ENCODE measurements around the gene UTP18. TPM values are rescaled to one million over a fixed set of nuclear protein-coding genes. Genes with fewer than 3 reads are reported as not detected.

UTP18 gene
- total RNA-seq, 1 donor from 2014 or later, result 1.8 TPM

GRCh38 chr17:51344532-51344931, 84.2 kb downstream of the UTP18 start:
- Histone ChIP-seq H3K27me3 (no peaks in the 10 kb centered on the region), H3K27ac (no peak overlapping the region), H3K4me1 (no peaks in the 10 kb centered on the region), H3K4me3 (no peak overlapping the region), H3K9me3 (no peaks in the 10 kb centered on the region), H3K36me3 (no peaks in the 10 kb centered on the region)
- intact Hi-C loops (cut with DNase I), result no loop called here
- DNase-seq (ENCODE audit: low spot score in 2 of 2), result no peak
- TF ChIP-seq CTCF (IDR thresholded peaks at IDR 0.05), result no peak

GRCh38 chr17:51346218-51346982, 86.1 kb downstream of the UTP18 start:
- Histone ChIP-seq H3K27ac (no peak overlapping the region), H3K4me3 (no peak overlapping the region), H3K27me3 (no peaks in the 10 kb centered on the region), H3K9me3 (no peaks in the 10 kb centered on the region), H3K4me1 (no peaks in the 10 kb centered on the region), H3K36me3 (no peaks in the 10 kb centered on the region)
- TF ChIP-seq CTCF (IDR thresholded peaks at IDR 0.05), result no peak
- intact Hi-C loops (cut with DNase I), result no loop called here
- no peak for DNase-seq (ENCODE audit: low spot score in 2 of 2)

Other genes with a start within 250 kb of the UTP18 start
- gene SPAG9, start 139.7 kb upstream of the UTP18 start, total RNA-seq, result 41.3 TPM
- gene NME1, start 107.0 kb upstream of the UTP18 start, total RNA-seq, result 70.6 TPM
- gene NME2, start 94.1 kb upstream of the UTP18 start, total RNA-seq, result 638 TPM
- 3.6 TPM for gene MBTD1, start 497 bp upstream of the UTP18 start, total RNA-seq